GM12878 (cell line): ENCODE results near the gene CXCR6. TPM values are rescaled to one million over a fixed set of nuclear protein-coding genes. Genes with fewer than 3 reads are reported as not detected.

Experiments used
- ASH2L ChIP-seq: fragments of 300-600, 200-600 bp; sonication (generic); IDR thresholded peaks from 2 replicates; pipeline ENCODE4 v1.6.1; 2017; ENCODE audit warnings: low read depth, mild to moderate bottlenecking, borderline replicate concordance
- ATF7 ChIP-seq: fragments of 450-650 bp; IDR thresholded peaks from 2 replicates; pipeline ENCODE4 v1.6.1; 2016; ENCODE audit warnings: low read depth, mild to moderate bottlenecking
- CHD1 ChIP-seq: IDR thresholded peaks from 2 replicates; pipeline ENCODE4 v1.6.1; 2012; ENCODE audit warnings: low read depth, low read length, improper control_type of control experiment
- CREB1 ChIP-seq: IDR thresholded peaks from 2 replicates; pipeline ENCODE4 v1.6.1; 2012; ENCODE audit warnings: low read depth, mild to moderate bottlenecking, inconsistent platforms
- DPF2 ChIP-seq: fragments of 450-650 bp; IDR thresholded peaks from 2 replicates; pipeline ENCODE4 v1.6.1; 2017; ENCODE audit warnings: mild to moderate bottlenecking
- E2F4 ChIP-seq: IDR thresholded peaks from 2 replicates; pipeline ENCODE4 v1.6.1; 2012; ENCODE audit warnings: low read depth, low read length, improper control_type of control experiment
- EZH2 ChIP-seq: IDR thresholded peaks from 2 replicates; pipeline ENCODE4 v1.6.1; 2012; ENCODE audit warnings: low read depth, mild to moderate bottlenecking, control low read depth, inconsistent platforms, low read length, borderline replicate concordance; ENCODE audit not compliant: control insufficient read depth
- FOXK2 ChIP-seq: fragments of 450-650 bp; IDR thresholded peaks from 2 replicates; pipeline ENCODE4 v1.6.1; 2017; ENCODE audit warnings: mild to moderate bottlenecking, moderate library complexity
- HDAC2 ChIP-seq: fragments of 200-600 bp; sonication (generic); IDR thresholded peaks from 2 replicates; pipeline ENCODE4 v1.6.1; 2017
- IKZF2 ChIP-seq, 2 experiments: fragments of 450-650 bp; IDR thresholded peaks; 2 replicates each; pipeline ENCODE4 v1.6.1; 2017; ENCODE audit warnings: mild to moderate bottlenecking in 2 of 2, moderate library complexity in 2 of 2
- NFIC ChIP-seq: IDR thresholded peaks from 2 replicates; pipeline ENCODE4 v1.6.1; 2012; ENCODE audit warnings: low read depth, mild to moderate bottlenecking, inconsistent platforms, low read length, moderate library complexity
- NFYB ChIP-seq: IDR thresholded peaks from 2 replicates; pipeline ENCODE4 v1.6.1; 2011; ENCODE audit warnings: low read depth, mild to moderate bottlenecking, low read length, improper control_type of control experiment, moderate library complexity; ENCODE audit not compliant: insufficient read depth
- NKRF ChIP-seq: fragments of 450-650 bp; conservative IDR thresholded peaks from 2 replicates; pipeline ENCODE4 v1.6.1; 2017; ENCODE audit warnings: mild to moderate bottlenecking, moderate library complexity
- PML ChIP-seq: IDR thresholded peaks from 2 replicates; pipeline ENCODE4 v1.6.1; 2012; ENCODE audit warnings: low read length, inconsistent platforms
- SIX5 ChIP-seq: IDR thresholded peaks from 2 replicates; pipeline ENCODE4 v1.6.1; 2011; ENCODE audit warnings: mild to moderate bottlenecking, low read depth, low read length, moderate library complexity; ENCODE audit not compliant: severe bottlenecking
- SREBF1 ChIP-seq: IDR thresholded peaks from 2 replicates; pipeline ENCODE4 v1.6.1; 2012; ENCODE audit warnings: mild to moderate bottlenecking, low read length
- STAT3 ChIP-seq: IDR thresholded peaks from 2 replicates; pipeline ENCODE4 v1.6.1; 2011; ENCODE audit warnings: low read depth, low read length, improper control_type of control experiment
- TCF12 ChIP-seq: IDR thresholded peaks from 2 replicates; pipeline ENCODE4 v1.6.1; 2011; ENCODE audit warnings: low read depth, mild to moderate bottlenecking, low read length
- TCF7 ChIP-seq: IDR thresholded peaks from 2 replicates; pipeline ENCODE4 v1.6.1; 2014; ENCODE audit warnings: antibody characterized with exemption, borderline replicate concordance
- ZBTB4 ChIP-seq: fragments of 450-650 bp; formaldehyde crosslinking; IDR thresholded peaks from 2 replicates; pipeline ENCODE4 v1.4.0; 2022; ENCODE audit warnings: mild to moderate bottlenecking, moderate library complexity
- ZZZ3 ChIP-seq: IDR thresholded peaks from 2 replicates; pipeline ENCODE4 v1.6.1; 2011; ENCODE audit warnings: low read depth; ENCODE audit not compliant: control insufficient read depth, insufficient read length
- polyA plus RNA-seq, 11 experiments: library from polyadenylated mRNA; depleted of rRNA in 4 of 11; unstranded in 6 of 11; stranded (reverse) in 5 of 11; fragments of >200 nt; fragmentation: Nextera tagmentation in 4 of 11; fragmentation: Illumina TruSeq in 1 of 11; extraction: Ambion mirVana in 4 of 11; extraction: Trizol in 1 of 11; gene quantifications; 1 replicate in 1 of 11; 2 replicates in 10 of 11; pipeline versions ENCODE4 v1.2.1 to v1.2.3, GENCODE V29; 2011 to 2016; ENCODE audit warnings: inconsistent platforms in 2 of 11, missing spikeins in 2 of 11, low read depth in 1 of 11
- total RNA-seq, 4 experiments: library from RNA; depleted of rRNA in 3 of 4; stranded (reverse); fragments of >200 nt in 3 of 4; fragmentation: Illumina TruSeq in 1 of 4; extraction: Trizol in 1 of 4; gene quantifications; 2 replicates each; pipeline versions ENCODE4 v1.2.1 to v1.2.3, GENCODE V29; 2013 to 2021
- TF ChIP-seq, protein P1 (sequence below): fragments of 150-350 bp; IDR thresholded peaks from 2 replicates; pipeline ENCODE4 v1.6.1; 2014; ENCODE audit warnings: mild to moderate bottlenecking, low read depth, low read length
- TF ChIP-seq, protein P2 (sequence below): fragments of 450-650 bp; IDR thresholded peaks from 2 replicates; pipeline ENCODE4 v1.6.1; 2014; ENCODE audit warnings: mild to moderate bottlenecking

The CXCR6 gene
- total and polyA plus RNA-seq, 10 of the 15 experiments (the other 5 are each of a cell fraction or from before 2014, with no cell fraction given) = 0.04 to 0.20 (median 0.12) TPM; not detected in 5

DNA sequence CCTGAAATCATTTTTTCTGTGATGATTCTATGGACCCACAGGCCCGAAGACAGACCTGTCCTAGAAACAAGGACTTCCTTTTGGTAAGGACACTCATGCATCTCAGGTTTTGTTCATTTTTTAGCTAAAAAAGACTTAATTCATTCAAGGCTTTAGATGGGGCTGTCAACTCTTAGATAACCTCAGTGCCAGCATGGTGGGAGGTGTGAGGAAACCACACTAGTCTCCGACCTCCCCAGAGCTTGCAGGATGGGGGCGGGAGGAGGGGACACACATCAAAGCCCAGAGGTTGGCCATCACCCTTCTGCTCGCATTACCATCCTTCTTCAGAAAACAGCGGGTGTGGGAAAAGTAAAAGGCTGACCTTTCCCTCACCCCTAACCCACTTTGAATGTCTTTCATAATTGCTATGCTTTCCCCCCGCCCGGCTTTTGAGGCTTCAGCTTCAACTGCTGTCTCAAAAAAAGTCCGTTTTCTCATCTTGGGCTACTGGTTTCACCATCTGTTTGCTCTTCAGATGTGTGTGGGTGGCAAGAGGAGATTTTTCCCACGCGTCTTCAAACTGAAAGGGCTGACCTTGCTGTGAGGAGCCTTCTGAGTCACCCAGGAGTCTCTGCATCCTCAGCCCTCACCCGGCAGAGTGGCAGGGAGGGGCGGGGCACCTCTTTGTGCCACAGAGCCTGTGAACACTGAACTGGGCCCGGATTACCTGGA lies 27.6 kb upstream of the CXCR6 start (continued):
- peak; percentile 91 for TF ChIP-seq ATF7
- no peak for TF ChIP-seq ZZZ3
- peak; percentile 46; the same call in 1 of the 2 replicates for TF ChIP-seq CREB1
- no peak for TF ChIP-seq STAT3
- peak; percentile 98 for TF ChIP-seq NFIC
- TF ChIP-seq FOXK2 = no peak
- peak; percentile 85 to 90 for TF ChIP-seq IKZF2 (IDR thresholded peaks at IDR 0.05)
- TF ChIP-seq SREBF1 = peak; percentile 19; the same call in 1 of the 2 replicates
- no peak for TF ChIP-seq EZH2
- TF ChIP-seq, protein P1, sequence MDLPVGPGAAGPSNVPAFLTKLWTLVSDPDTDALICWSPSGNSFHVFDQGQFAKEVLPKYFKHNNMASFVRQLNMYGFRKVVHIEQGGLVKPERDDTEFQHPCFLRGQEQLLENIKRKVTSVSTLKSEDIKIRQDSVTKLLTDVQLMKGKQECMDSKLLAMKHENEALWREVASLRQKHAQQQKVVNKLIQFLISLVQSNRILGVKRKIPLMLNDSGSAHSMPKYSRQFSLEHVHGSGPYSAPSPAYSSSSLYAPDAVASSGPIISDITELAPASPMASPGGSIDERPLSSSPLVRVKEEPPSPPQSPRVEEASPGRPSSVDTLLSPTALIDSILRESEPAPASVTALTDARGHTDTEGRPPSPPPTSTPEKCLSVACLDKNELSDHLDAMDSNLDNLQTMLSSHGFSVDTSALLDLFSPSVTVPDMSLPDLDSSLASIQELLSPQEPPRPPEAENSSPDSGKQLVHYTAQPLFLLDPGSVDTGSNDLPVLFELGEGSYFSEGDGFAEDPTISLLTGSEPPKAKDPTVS = no peak
- TF ChIP-seq, protein P2, sequence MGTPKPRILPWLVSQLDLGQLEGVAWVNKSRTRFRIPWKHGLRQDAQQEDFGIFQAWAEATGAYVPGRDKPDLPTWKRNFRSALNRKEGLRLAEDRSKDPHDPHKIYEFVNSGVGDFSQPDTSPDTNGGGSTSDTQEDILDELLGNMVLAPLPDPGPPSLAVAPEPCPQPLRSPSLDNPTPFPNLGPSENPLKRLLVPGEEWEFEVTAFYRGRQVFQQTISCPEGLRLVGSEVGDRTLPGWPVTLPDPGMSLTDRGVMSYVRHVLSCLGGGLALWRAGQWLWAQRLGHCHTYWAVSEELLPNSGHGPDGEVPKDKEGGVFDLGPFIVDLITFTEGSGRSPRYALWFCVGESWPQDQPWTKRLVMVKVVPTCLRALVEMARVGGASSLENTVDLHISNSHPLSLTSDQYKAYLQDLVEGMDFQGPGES = no peak
- no peak for TF ChIP-seq ZBTB4 (CRISPR knock-in tag)
- no peak for TF ChIP-seq E2F4
- TF ChIP-seq NFYB = no peak
- TF ChIP-seq TCF12 = peak; percentile 94
- peak; percentile 93 for TF ChIP-seq TCF7
- no peak for TF ChIP-seq ASH2L
- TF ChIP-seq PML = peak; percentile 79; the same call in 1 of the 2 replicates
- no peak for TF ChIP-seq CHD1
- peak; percentile 67 for TF ChIP-seq DPF2
- TF ChIP-seq NKRF = peak; percentile 41
- TF ChIP-seq HDAC2 = no peak
- TF ChIP-seq SIX5 = no peak
